ENCODE data around the gene CORT.
"Not testable (repeated sequence)": the region's sequence is repeated elsewhere in the genome, so short reads cannot be mapped to it uniquely, and the experiment has no call there.

Gene CORT

DNA sequence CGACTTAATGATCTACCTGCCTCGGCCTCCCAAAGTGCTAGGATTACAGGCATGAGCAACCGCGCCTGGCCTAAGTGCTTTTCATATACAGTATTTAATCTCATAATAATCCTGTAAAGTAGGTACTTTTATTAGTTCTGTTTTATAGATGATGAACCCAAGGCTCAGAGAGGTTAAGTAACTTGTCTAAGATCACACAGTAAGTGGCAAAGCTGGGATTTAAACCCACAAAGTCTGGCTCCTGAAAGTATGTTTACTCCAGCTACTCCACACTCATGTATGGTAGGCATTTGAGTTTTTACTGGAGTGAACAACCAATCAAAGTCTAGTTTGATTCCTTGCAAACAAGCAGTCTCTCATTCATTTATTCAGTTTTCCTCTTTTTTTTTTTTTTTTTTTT lies 20.2 kb downstream of the CORT start:
- intact Hi-C loops (cut with DNase I), result loop anchor here (10.0 kb wide), 1 partner anchor 1335 kb away; the partner anchor contains the start of genes CLCN6 and MTHFR
- DNase-seq, result no peak

DNA sequence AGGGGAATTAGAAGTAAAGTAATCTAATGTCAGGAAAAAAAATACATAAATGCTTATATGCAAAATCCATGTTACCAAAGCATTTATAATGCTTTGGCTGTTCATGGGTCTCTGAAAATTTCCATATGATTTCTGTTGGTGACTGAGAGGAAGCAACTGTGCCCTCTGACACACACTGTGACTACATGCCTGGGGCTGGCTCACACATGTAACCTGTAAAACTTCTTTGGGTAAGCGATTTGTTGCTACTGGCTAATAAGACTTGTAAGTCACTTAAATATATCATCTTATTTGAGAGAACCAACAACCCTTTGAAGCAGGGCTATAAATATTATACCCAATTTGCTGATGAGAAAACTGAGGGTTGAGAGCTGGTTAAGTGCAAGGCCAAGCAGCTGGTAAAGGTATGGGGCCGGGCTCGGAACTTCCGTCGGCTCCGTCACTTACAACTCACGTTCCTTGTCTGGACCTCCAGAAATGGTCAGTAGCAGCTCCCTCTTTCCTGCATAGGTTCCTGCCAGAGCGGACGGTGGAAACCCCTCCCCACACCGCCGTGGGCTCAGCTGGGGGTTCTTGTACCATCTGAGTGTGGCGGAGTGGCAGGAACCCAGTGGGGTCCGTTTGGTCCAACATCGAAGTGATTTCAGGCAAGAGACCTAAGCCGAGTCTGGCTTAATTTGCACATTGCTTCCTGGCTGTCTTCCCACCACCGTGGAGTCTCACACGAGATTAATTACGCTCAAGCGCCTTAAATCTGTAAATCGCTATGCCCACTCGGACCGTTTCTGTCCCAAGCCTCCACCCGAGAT lies 21.8 kb downstream of the CORT start:
- peak in 1 of 42 donors; percentile 18 for DNase-seq
- intact Hi-C loops (cut with DNase I), result loop anchor here (10.0 kb wide), 1 partner anchor 1333 kb away; the partner anchor contains the start of genes CLCN6 and MTHFR

DNA sequence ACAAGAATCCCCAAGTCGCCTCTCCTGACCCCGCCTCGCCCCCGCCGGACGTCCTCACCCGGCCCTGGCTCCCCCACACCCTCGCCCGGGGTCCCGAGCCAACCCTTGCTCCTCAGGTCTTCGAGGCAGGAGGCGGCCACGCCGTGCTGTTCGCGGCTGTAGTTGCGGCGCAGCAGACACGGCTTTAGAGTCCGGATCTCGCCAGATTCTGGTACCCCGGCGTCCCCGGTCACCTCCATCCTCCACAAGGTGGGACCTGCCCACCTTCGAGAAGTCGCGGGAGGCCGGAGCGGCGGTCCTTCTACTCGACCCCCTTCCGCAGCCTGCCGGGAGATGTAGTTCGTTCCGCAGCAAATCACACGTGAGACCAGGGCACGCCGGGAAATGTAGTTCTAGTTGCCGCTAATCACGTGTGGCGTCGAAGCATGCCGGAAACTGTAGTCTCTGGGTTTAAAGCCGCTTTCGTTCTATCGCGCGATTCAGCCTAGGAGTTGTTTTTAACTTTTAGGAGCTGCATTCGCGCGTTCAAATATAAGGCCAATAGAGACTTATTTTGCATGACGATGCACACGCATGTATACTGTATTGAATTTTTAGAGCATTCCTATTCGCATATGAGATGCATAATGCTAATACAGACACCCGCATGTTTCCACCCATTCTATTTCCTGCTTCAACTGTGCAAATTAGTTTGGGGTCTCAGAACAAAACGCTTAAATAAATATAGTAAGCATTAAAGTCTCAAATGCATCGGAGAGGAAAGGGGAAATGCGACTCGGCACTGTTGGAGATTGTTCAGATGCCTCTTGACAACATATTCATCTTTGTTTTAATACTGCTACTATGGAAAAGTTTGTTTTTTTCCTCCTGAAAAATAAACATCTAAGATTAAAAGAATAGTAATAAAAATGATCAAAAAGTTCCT lies 22.7 kb downstream of the CORT start, which contains the start of gene DFFA:
DFFA (minus strand) TSS at position 310 of the 925 bp plus-strand sequence; CDS start at position 239, 71 bp downstream.
- intact Hi-C loops (cut with DNase I), result loop anchor here (10.0 kb wide), 1 partner anchor 1332 kb away; the partner anchor contains the start of genes CLCN6 and MTHFR
- DNase-seq, result peak; percentile 93 to 98 (median 96)

DNA sequence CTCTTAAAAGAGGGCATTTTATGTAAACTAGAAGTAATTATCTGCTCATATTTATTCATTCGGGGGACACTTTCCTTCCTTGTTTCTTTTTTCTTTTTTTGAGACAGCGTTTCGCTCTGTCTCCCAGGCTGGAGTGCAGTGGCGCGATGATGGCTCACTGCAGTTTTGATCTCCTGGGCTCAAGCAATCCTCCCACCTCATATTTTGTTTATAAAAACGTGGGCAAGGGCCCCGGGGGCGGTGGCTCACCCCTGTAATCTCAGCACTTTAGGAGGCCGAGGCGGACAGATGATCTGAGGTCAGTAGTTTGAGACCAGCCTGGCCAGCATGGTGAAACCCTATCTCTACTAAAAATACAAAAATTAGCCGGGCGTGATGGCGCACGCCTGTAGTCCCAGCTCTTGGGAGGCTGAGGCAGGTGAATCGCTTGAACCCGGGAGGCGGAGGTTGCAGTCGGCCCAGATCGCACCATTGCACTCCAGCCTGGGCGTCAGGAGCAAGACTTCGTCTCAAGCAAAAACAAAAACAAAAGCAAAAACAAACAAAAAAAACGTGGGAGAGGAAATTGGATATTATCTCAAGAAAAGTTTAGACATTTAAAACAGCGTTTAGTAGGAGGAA lies 23.4 kb downstream of the CORT start:
- intact Hi-C loops (cut with DNase I), result loop anchor here (10.0 kb wide), 1 partner anchor 1332 kb away; the partner anchor contains the start of genes CLCN6 and MTHFR
- DNase-seq, result no peak

DNA sequence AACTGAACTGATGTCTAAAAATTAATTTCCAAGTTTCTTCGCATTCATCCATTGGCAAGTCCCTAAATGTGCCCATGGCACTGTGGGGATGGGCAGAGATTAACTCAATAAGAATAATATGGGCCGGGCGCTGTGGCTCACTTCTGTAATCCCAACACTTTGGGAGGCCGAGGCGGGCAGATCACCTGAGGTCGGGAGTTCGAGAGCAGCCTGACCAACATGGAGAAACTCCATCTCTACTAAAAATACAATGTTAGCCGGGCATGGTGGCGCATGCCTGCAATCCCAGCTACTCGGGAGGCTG lies 24.4 kb downstream of the CORT start:
- intact Hi-C loops (cut with DNase I), result loop anchor here (10.0 kb wide), 1 partner anchor 1331 kb away; the partner anchor contains the start of genes CLCN6 and MTHFR
- DNase-seq, result not testable (repeated sequence)

DNA sequence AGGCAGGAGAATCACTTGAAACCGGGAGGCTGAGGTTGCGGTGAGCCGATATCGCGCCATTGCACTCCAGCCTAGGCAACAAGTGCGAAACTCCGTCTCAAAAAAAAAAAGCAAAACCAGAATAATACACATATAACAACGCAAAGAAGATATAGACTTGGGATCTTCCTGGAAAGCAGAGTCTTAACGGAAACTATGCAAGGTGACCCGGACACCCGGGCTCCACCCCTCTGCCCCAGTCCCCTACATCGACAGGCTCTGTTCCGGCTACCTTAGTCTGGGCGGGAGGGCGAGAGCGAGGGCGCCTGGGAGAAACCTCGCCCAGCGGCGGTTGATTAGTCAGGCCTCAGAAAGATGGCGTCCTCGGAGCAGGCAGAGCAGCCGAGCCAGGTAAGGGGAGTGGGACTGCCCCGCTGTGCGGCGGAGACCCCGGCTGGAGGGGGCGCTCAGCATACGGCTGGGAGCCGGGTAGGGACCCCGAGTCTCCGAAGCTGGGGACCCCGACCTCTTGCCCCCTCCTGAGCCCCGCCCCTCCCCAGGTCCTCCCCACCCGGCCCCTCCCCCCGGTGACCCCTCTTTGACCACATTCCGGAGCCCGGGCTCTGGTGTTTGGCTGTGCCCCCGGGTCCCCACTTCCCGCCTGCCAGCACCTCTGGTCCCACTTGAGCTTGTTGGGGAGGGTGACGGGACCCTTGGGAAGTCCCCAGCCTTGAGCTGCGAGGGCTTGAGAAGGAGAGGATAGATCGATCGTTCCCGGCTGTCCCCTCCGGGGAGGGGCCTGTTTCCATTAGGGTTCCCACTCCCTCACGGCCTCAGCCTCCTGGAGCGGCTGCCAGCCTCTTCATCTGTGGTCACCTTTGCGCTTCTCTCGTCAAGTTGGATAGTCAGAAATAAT lies 25.0 kb downstream of the CORT start, which contains the start of gene PEX14:
PEX14 (plus strand) TSS at position 338 of the 895 bp plus-strand sequence; CDS start at position 355, 17 bp downstream.
- intact Hi-C loops (cut with DNase I), result loop anchor here (10.0 kb wide), 1 partner anchor 1330 kb away; the partner anchor contains the start of genes CLCN6 and MTHFR

DNA sequence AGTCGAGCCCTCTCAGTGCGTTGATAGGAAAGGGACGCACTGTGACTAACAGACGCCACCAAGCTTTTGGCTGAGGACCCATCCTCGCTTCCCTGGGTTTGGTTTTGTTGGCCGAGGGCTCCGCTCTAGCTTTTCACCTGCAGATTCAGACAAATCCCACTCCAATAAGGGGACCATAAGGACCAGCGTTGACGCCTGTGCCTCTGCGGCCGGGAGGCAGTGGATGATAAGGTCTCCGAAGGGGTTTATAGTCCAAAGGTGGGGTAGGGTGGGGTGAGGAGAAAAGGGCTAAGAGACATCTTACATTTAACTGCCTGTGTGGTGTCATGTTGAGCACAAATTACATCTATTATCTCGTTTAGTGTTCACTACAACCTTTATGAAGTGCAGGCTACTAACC lies 25.7 kb downstream of the CORT start:
- peak in 3 of 42 donors; percentile 9 to 20 (median 17) for DNase-seq
- intact Hi-C loops (cut with DNase I), result loop anchor here (10.0 kb wide), 1 partner anchor 1329 kb away; the partner anchor contains the start of genes CLCN6 and MTHFR

More for the DNA sequence above, 25.0 kb downstream of the CORT start, which contains the start of gene PEX14:
- DNase-seq, result peak; percentile 75 to 96 (median 90)

DNA sequence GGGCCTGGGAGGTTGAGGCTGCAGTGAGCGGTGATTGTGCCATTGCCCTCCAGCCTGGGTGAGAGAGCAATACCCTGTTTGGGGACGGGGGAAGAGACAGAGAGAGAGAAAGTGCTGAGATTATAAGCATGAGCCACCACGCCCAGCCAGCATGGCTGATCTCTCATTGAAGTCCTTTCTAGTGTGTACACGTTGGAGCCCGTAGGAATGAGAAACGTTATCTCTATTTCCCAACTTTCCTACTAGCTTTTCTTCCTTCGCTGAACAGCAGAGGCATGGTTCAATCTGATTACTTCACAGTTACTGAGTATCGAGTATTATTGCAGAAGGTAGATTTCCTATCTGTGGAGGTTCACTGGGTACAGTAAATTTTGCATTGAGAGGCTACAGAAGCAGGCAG lies 29.5 kb downstream of the CORT start:
- no peak for DNase-seq
- intact Hi-C loops (cut with DNase I), result loop anchor here (10.0 kb wide), 1 partner anchor 1326 kb away; the partner anchor contains the start of genes CLCN6 and MTHFR

DNA sequence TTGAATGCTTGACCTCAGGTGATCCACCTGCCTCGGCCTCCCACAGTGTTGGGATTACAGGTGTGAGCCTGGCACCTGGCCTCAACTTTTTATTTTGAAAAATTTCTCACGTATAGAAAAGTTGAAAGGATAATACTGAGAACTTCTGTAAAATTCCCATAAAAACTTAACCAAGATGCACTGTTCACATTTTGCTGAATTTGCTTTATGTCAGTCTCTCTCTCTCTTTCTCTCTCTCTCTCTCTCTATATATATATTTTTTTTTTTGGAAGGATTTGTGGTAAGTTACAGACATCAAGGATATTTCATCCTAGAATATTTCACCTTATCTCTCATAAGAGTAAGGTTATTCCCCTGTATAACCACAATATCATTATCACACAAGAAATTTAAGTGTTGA lies 30.8 kb downstream of the CORT start:
- DNase-seq, result no peak
- intact Hi-C loops (cut with DNase I), result no loop called here

DNA sequence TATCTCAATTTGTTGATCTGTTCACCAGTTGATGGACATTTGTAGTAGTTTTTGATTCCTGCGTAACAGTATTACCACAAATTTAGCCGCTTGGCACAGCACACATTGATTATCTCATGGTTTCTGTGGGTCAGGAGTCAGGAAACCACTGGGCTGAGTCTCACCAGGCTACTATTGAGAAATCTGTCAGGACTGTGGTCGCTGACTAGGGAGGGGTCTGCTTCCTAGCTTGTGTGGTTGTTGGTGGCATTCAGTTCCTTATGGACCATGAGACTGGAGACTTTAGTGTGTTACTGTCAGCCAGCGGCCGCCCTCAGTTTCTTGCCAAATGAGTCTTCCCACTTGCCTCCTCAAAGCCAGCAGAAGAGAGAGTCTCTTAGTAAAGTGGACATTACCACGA lies 34.7 kb downstream of the CORT start:
- DNase-seq, result no peak
- intact Hi-C loops (cut with DNase I), result no loop called here

DNA sequence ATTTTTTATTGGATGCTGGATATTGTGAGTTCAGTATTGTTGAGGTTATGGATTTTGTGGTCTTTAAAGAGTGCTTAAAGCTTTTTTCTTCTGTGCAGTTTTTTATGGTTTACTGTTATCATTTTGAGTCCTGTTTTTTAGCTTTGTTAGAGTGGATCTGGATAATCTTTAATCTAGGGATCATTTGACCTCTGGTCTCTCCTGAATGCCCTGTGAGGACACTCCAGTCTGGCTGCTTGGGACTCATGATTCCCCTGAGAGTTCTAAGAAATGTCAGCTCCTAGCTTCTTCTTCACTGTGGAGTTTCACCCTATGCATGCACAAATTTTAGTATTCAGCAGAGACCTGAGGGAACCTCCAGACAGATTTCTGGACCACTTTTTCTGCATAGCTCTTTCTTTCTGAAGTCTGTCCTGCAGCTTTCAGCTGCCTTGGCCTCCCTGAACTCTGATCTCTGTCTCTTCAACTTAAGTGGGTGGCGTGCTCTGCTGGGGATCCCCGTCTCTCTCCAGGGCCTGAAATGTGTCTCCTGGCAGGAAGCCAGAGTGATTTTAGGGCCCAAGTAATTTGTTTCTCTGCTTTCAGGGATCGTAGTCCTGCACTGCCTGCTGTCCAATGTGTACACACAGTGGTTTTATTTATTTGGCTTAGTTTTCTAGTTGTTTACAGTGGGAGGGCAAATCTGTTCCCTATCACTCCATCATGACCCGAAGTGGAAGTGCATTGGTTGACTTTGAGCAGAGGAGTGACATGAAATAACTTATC lies 39.6 kb downstream of the CORT start:
- intact Hi-C loops (cut with DNase I), result no loop called here
- no peak for DNase-seq

DNA sequence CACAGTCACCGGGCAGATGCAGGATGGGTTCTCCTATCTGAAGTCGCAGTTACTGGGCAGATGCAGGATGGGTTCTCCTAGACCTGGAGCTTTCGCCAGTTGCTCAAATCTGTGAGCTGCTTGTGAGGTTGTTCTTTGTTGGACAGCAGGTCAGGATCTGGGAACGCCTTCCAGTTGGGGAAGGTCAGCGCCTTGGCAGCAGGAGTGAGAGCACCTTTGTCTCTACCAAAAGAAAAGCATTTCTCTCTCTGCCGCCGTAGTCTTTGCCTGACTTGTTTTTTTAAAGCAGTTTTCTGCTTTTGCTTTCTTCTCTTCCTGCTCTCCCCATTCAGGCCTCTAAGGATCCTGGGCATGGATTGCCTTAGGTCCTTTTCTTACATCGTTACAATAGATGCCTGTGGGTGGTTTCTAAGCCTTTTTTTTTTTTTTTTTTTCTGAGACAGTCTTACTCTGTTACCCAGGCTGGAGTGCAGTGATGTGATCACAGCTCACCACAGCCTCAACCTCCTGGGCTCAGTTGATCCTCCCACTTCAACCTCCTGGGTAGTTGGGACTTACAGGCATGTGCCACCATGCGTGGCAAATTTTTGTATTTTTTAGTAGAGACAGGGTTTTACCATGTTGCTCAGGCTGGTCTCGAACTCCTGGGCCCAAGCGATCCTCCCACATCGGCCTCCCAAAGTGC lies 40.6 kb downstream of the CORT start:
- DNase-seq, result no peak
- intact Hi-C loops (cut with DNase I), result no loop called here

DNA sequence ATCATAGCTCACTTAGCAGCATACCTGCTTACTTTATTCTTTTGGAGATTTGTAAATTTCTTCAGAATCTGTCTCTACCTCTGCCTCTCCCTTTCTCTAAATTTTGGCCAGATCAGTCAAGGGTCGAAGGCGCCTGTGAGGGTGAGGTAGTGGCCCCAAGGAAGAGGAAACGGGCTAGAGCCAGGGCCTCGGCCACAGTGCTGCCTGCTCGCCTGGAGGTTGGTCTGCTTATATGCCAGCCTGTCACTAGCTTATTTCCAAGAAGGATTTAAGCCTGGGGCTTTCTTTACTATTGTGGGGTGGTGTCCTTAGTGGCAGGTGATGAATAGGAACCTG lies 44.6 kb downstream of the CORT start:
- intact Hi-C loops (cut with DNase I), result no loop called here
- no peak for DNase-seq

DNA sequence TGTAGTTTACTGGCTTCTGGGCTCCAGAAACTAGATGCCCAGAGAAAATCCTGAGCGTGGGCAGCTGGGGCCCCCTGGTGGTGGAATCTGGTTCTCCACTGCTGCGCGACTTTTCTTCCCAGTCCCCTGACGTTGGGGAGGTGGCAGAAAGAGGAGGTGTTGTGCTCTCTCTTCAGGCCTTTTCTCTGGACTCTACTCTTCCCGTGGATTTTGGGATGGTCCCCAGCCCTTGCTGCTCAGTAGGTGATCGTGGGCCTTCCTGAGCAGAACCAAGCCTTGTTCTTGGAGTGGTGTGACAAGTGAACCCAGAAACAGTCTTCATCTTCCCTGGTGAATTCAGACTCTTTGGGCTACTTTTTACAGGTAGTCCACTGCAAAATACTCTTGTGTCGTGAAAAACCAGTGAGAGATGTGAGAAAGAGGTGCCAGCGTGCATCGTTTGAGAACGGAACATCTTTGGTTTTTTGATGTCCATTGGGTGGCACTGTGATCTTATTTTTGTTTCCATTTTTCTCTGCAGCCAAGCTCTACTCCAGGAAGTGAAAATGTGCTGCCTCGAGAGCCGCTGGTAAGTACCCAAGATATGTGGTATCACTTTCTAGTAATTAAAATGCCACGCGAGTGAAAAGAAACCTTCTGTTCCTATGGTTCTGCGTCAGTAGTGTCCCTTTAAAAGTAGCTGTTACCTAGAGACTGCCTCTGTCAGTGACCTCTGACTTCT lies 45.1 kb downstream of the CORT start:
- DNase-seq, result peak; percentile 48 to 93 (median 83)
- intact Hi-C loops (cut with DNase I), result no loop called here

DNA sequence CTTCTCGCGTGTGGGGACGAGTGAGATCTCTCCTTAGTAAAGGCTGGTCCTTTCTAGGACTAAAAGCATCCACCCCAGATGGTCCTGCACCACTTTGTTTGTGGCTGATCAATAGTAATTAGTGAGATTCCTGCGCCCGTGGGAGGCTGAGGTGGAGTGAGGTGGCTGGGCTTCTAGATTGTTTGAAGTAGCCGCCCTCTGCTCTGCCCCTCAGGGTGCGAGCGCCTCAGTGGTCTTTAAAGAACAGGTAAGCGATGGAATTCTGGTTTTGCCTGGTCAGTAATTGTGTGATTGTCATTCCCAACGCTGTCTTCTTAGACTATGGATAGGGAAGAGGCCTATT lies 45.6 kb downstream of the CORT start:
- intact Hi-C loops (cut with DNase I), result no loop called here
- DNase-seq, result no peak

DNA sequence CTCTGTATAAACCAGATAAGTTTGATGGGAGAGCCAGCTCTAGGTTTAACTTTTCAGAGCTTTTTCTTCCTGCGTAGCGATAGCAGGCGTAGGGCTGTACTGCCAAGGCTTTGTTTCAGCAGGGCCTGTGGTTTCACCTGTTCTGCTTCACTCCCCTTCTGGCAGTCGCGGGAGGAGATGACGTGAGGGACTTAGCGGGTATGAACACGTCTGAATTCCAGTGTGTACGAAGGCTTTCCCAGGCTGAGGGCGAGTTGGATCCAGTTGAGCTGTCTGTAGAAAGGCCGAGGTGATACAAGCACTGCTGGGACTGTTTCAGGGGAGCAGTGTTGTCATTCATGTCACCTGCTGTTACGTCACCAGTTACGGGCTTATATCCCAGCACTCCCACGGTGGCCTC lies 46.1 kb downstream of the CORT start:
- DNase-seq, result no peak
- intact Hi-C loops (cut with DNase I), result no loop called here
